Ovary (tissue), 9 donors: Measurements from ENCODE around the gene ISG20L2. TPM values are rescaled to one million over a fixed set of nuclear protein-coding genes. Genes with fewer than 3 reads are reported as not detected.
A peak's percentile ranks its signal among the peaks of the same experiment; 100 is the strongest.

ENCODE experiments used
- DNase-seq, 5 donors: peaks; one replicate each; pipeline ENCODE4 v3.0.0-alpha.2; 2019 to 2020
- H3K27ac ChIP-seq, 2 donors: fragments of 200-600 bp; one replicate each; pipeline versions ENCODE4 v1.5.1 to v1.8.0; 2019 to 2022
- H3K27me3 ChIP-seq: fragments of 200-600 bp; one replicate; pipeline ENCODE4 v1.8.0; 2022
- H3K36me3 ChIP-seq: fragments of 200-600 bp; sonication (generic); one replicate; pipeline ENCODE4 v1.5.1; 2019
- H3K4me1 ChIP-seq: one replicate; pipeline ENCODE4 v1.8.1; 2013; ENCODE audit warnings: mild to moderate bottlenecking, moderate library complexity; ENCODE audit not compliant: insufficient read depth
- H3K4me3 ChIP-seq: fragments of 200-600 bp; sonication (generic); one replicate; pipeline ENCODE4 v1.5.1; 2017
- H3K9me3 ChIP-seq, 2 donors: fragments of 200-600 bp in 1 of 2; sonication (generic) in 1 of 2; one replicate each; pipeline versions ENCODE4 v1.5.1 to v1.8.1; 2013 to 2019; ENCODE audit warnings: mild to moderate bottlenecking in 1 of 2, moderate library complexity in 1 of 2
- CTCF ChIP-seq, 3 donors: fragments of 450-650 bp in 2 of 3; fragments of 200-600 bp in 1 of 3; IDR thresholded peaks; one replicate each; pipeline versions ENCODE4 v1.5.1 to v1.8.0; 2016 to 2022; ENCODE audit warnings: antibody characterized with exemption in 3 of 3, mild to moderate bottlenecking in 1 of 3
- EP300 ChIP-seq: sonication (generic); formaldehyde crosslinking; IDR thresholded peaks from one replicate; pipeline ENCODE4 v1.6.1; 2017; ENCODE audit warnings: antibody characterized with exemption
- POLR2A ChIP-seq: fragments of 450-650 bp; IDR thresholded peaks from one replicate; pipeline ENCODE4 v1.6.1; 2017; ENCODE audit warnings: antibody characterized with exemption, mild to moderate bottlenecking, moderate library complexity
- WGBS, 3 donors: extraction: QIAGEN DNeasy Blood & Tissue Kit in 1 of 3; methylation state at CpG; one replicate each; pipeline versions ENCODE4 v1.1.5 to v1.1.7; 2013 to 2017; 5-methylcytosine and 5-hydroxymethylcytosine counted together
- intact Hi-C, 4 donors: fragments of 100-400 bp; cut with DNase I; formaldehyde crosslinking; loops; one replicate each; pipeline versions ENCODE4 v1.11.0 to v1.15.1; 2022 to 2023
- polyA plus RNA-seq, 2 donors: library from polyadenylated mRNA; stranded (reverse); fragments of 200-250 nt in 1 of 2; fragments of 350-450 nt in 1 of 2; fragmentation: Illumina TruSeq in 1 of 2; extraction: RNeasy Lipid Tissue Mini Kit (QIAGEN cat#74804) in 1 of 2; gene quantifications; one replicate each; pipeline ENCODE4 v1.2.3, GENCODE V29; 2013 to 2014
- total RNA-seq, 7 donors: library from RNA; depleted of rRNA in 2 of 7; stranded (reverse); fragments of >200 nt in 2 of 7; fragmentation: NEBNext Ultra II Directional in 3 of 7; extraction: Animal tissue kit (Norgen Biotek cat#: 25700) in 3 of 7; gene quantifications; one replicate each; pipeline versions ENCODE4 v1.1.0 to v1.2.4, GENCODE V29; 2016 to 2023
- donor health status: DM: no; HTN: no; CAD: no; lungs with moderate emphysema.
- donor health status: DM: no; HTN: no; CAD: no.
- donor health status: Bipolar disorder and iron deficiency.
- donor health status: DM: yes; HTN: yes; CAD: no.
- donor health status: DM: no; HTN: no; CAD: no.
- donor health status: DM: yes; HTN: yes; CAD: no.

The ISG20L2 gene
- total and polyA plus RNA-seq, 9 donors = 11.7 to 58.7 (median 26.1) TPM

- intact Hi-C loops = no loop called here
- Histone ChIP-seq H3K27me3 (no peaks in the 10 kb centered on the region), H3K9me3 (no peaks in the 10 kb centered on the region), H3K27ac (peak overlapping the region in 1 of 2 donors; percentile 93), H3K36me3 (no peaks in the 10 kb centered on the region), H3K4me1 (peaks cover 27% of the 10 kb centered on the region), H3K4me3 (no peak overlapping the region)
- WGBS, 3 donors = 60 to 65% (median 60%) methylated on average over 3 of the region's 3 CpGs
- no peak for DNase-seq
- TF ChIP-seq CTCF (IDR thresholded peaks at IDR 0.05) (no peak), EP300 (no peak), POLR2A (no peak)
Measured at GRCh38 chr1:156745881-156746280, 17.3 kb upstream of the ISG20L2 start.

GRCh38 chr1:156744786-156745419 lies 16.3 kb upstream of the ISG20L2 start:
- intact Hi-C loops = no loop called here
- H3K27me3 ChIP-seq = no peaks in the 10 kb centered on the region
- H3K27ac ChIP-seq = no peak overlapping the region
- no peak overlapping the region for H3K4me3 ChIP-seq
- TF ChIP-seq EP300 = no peak
- peak in 1 of 5 donors; percentile 41 for DNase-seq
- peaks cover 23% of the 10 kb centered on the region for H3K4me1 ChIP-seq
- H3K9me3 ChIP-seq = no peaks in the 10 kb centered on the region
- no peaks in the 10 kb centered on the region for H3K36me3 ChIP-seq
- WGBS, 3 donors = 76% methylated on average over 14 of the region's 14 CpGs

- H3K27ac ChIP-seq = no peak overlapping the region
- peaks cover 21% of the 10 kb centered on the region for H3K4me1 ChIP-seq
- 73 to 76% (median 74%) methylated on average over 7 to 12 of the region's 12 CpGs for WGBS, 3 donors
- DNase-seq = peak in 1 of 5 donors; percentile 46
- H3K4me3 ChIP-seq = no peak overlapping the region
- intact Hi-C loops = no loop called here
- TF ChIP-seq CTCF (IDR thresholded peaks at IDR 0.05) (no peak), POLR2A (no peak), EP300 (no peak)
- no peaks in the 10 kb centered on the region for H3K9me3 ChIP-seq
- H3K27me3 ChIP-seq = no peaks in the 10 kb centered on the region
- H3K36me3 ChIP-seq = no peaks in the 10 kb centered on the region
Measured at GRCh38 chr1:156744344-156744743, 15.8 kb upstream of the ISG20L2 start.

- intact Hi-C loops = no loop called here
- no peak for TF ChIP-seq CTCF (IDR thresholded peaks at IDR 0.05)
- TF ChIP-seq POLR2A = no peak
- no peak for TF ChIP-seq EP300
- Histone ChIP-seq H3K9me3 (no peaks in the 10 kb centered on the region), H3K36me3 (no peaks in the 10 kb centered on the region), H3K27ac (no peak overlapping the region), H3K4me1 (peaks cover 18% of the 10 kb centered on the region), H3K27me3 (no peaks in the 10 kb centered on the region), H3K4me3 (no peak overlapping the region)
- DNase-seq = no peak
- 57 to 67% (median 61%) methylated on average over 14 of the region's 14 CpGs for WGBS, 3 donors
Measured at GRCh38 chr1:156743367-156744302, 15.1 kb upstream of the ISG20L2 start.
